Left ventricle myocardium inferior (tissue), 1 donor: Measurements from ENCODE around the gene TSG101. TPM values are rescaled to one million over a fixed set of nuclear protein-coding genes. Genes with fewer than 3 reads are reported as not detected.

Experiments used
- DNase-seq: peaks from one replicate; pipeline ENCODE4 v3.0.0-alpha.2; 2020
- H3K27ac ChIP-seq: fragments of 200-600 bp; replicated peaks from 2 replicates; pipeline ENCODE4 v1.8.0; 2021
- H3K27me3 ChIP-seq: fragments of 200-600 bp; 2 replicates; pipeline ENCODE4 v1.8.0; 2021; ENCODE audit warnings: low read depth
- H3K36me3 ChIP-seq: fragments of 200-600 bp; 2 replicates; pipeline ENCODE4 v1.8.0; 2021
- H3K4me1 ChIP-seq: fragments of 200-600 bp; 2 replicates; pipeline ENCODE4 v1.8.0; 2021
- H3K4me3 ChIP-seq: fragments of 200-600 bp; 2 replicates; pipeline ENCODE4 v1.8.0; 2021; ENCODE audit warnings: mild to moderate bottlenecking, moderate library complexity
- H3K9me3 ChIP-seq: fragments of 200-600 bp; replicated peaks from 2 replicates; pipeline ENCODE4 v1.8.0; 2021
- CTCF ChIP-seq: fragments of 200-600 bp; IDR thresholded peaks from 2 replicates; pipeline ENCODE4 v1.8.0; 2021; ENCODE audit warnings: antibody characterized with exemption, mild to moderate bottlenecking, borderline replicate concordance
- intact Hi-C: fragments of 100-400 bp; cut with micrococcal nuclease; formaldehyde crosslinking; loops from one replicate; pipeline ENCODE4 v1.11.0; 2022
- total RNA-seq: library from RNA; stranded (reverse); fragmentation: NEBNext Ultra II Directional; extraction: Animal tissue kit (Norgen Biotek cat#: 25700); gene quantifications from one replicate; pipeline ENCODE4 v1.2.1, GENCODE V29; 2021
- donor health status: DM: no; HTN: yes; CAD: no; lungs with severe emphysema.

Gene TSG101
- total RNA-seq, 1 donor from 2014 or later = 70.9 TPM

GRCh38 chr11:18455686-18456372, 70.9 kb downstream of the TSG101 start, which contains the start of gene LDHAL6A:
TSS of gene LDHAL6A (plus strand) at chr11:18455856. CDS start at chr11:18456681, 825 bp downstream.
- no peak for DNase-seq
- intact Hi-C loops = no loop called here
- Histone ChIP-seq H3K36me3 (no peaks in the 10 kb centered on the region), H3K27ac (no peak within 1 kb of the TSS), H3K9me3 (no peaks in the 10 kb centered on the region), H3K4me3 (no peak within 1 kb of the TSS), H3K4me1 (no peaks in the 10 kb centered on the region), H3K27me3 (peaks cover 18% of the 10 kb centered on the region)
- no peak for TF ChIP-seq CTCF

GRCh38 chr11:18452927-18453326, 73.8 kb downstream of the TSG101 start:
- H3K36me3 ChIP-seq = no peaks in the 10 kb centered on the region
- H3K4me1 ChIP-seq = no peaks in the 10 kb centered on the region
- no peak for TF ChIP-seq CTCF
- no peak for DNase-seq
- H3K4me3 ChIP-seq = no peak overlapping the region
- H3K27ac ChIP-seq = no peak overlapping the region
- peaks cover 18% of the 10 kb centered on the region for H3K27me3 ChIP-seq
- intact Hi-C loops = no loop called here
- no peaks in the 10 kb centered on the region for H3K9me3 ChIP-seq

GRCh38 chr11:18449251-18449650, 77.5 kb downstream of the TSG101 start:
- H3K4me1 ChIP-seq = no peaks in the 10 kb centered on the region
- no peak for TF ChIP-seq CTCF
- no peaks in the 10 kb centered on the region for H3K9me3 ChIP-seq
- H3K27me3 ChIP-seq = no peaks in the 10 kb centered on the region
- H3K27ac ChIP-seq = no peak overlapping the region
- no peak overlapping the region for H3K4me3 ChIP-seq
- H3K36me3 ChIP-seq = no peaks in the 10 kb centered on the region
- no peak for DNase-seq
- intact Hi-C loops = no loop called here

DNA sequence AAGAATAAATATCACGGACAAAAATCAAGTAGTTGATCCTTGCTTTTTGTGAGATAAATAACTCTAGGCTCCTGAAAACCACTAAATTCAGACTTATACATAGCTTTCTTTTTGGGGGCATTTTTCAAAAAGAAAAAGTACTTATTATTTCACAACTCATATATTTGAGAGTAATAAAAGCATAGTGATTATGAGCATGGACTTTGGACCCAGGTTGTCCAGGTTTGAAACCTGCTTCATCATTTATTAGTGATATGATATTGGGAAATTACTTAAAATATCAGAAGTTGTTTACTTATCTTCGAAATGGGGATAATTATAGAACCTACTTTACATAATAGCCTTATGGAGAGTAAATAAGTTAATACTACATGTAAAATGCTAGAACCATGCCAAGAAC, 88.1 kb downstream of the TSG101 start:
- DNase-seq = no peak
- Histone ChIP-seq H3K9me3 (no peaks in the 10 kb centered on the region), H3K4me3 (no peak overlapping the region), H3K27me3 (no peaks in the 10 kb centered on the region), H3K36me3 (no peaks in the 10 kb centered on the region), H3K4me1 (no peaks in the 10 kb centered on the region), H3K27ac (no peak overlapping the region)
- intact Hi-C loops = no loop called here
- TF ChIP-seq CTCF = no peak

Other genes starting within 250 kb of the TSG101 start
- 11.5 TPM for gene HPS5, start 204.8 kb downstream of the TSG101 start, total RNA-seq
- gene GTF2H1, start 204.4 kb downstream of the TSG101 start, total RNA-seq = 24.3 TPM
- gene LDHA, start 132.4 kb downstream of the TSG101 start, total RNA-seq = 332 TPM
- gene LDHC, start 114.6 kb downstream of the TSG101 start, total RNA-seq = not detected
- gene LDHAL6A, start 71.1 kb downstream of the TSG101 start, total RNA-seq = not detected
- gene UEVLD, start 61.8 kb upstream of the TSG101 start, total RNA-seq = 17.7 TPM
- 10.7 TPM for gene MISFA, start 72.8 kb upstream of the TSG101 start, total RNA-seq
- 8.7 TPM for gene SPTY2D1, start 107.4 kb upstream of the TSG101 start, total RNA-seq
- 5.4 TPM for gene TMEM86A, start 171.8 kb upstream of the TSG101 start, total RNA-seq
- 0.49 TPM for gene IGSF22, start 199.2 kb upstream of the TSG101 start, total RNA-seq